ENCODE data around the gene CLDN9. TPM values are rescaled to one million over a fixed set of nuclear protein-coding genes. Genes with fewer than 3 reads are reported as not detected.

The CLDN9 gene
- polyA plus RNA-seq, 2 of the 4 experiments (the other 2 are of a cell fraction), result 0.03 to 0.06 TPM

GRCh38 chr16:2986623-2987188 lies 26.0 kb upstream of the CLDN9 start:
- FAIRE-seq (no peak), ATAC-seq (no peak), DNase-seq (ENCODE audit: low read depth in 1 of 2, low spot score in 1 of 2) (no peak)
- no peak for TF ChIP-seq CHD4 (IDR thresholded peaks at IDR 0.05; ENCODE audit: borderline replicate concordance)
- TF ChIP-seq HOXB5 (CRISPR knock-in tag; IDR thresholded peaks at IDR 0.05), result no peak
- no peak for TF ChIP-seq BHLHE40 (IDR thresholded peaks at IDR 0.05; ENCODE audit: low read depth, low read length)
- no peak for TF ChIP-seq CHD2 (IDR thresholded peaks at IDR 0.05; ENCODE audit: low read length, partially characterized antibody)
- no peak for TF ChIP-seq NR3C1 (IDR thresholded peaks at IDR 0.05)
- TF ChIP-seq ZSCAN20 (CRISPR knock-in tag; IDR thresholded peaks at IDR 0.05), result no peak
- no peak for TF ChIP-seq KDM5A (IDR thresholded peaks at IDR 0.05)
- no peak for TF ChIP-seq MAZ (IDR thresholded peaks at IDR 0.05; ENCODE audit: borderline replicate concordance, low read depth, low read length)
- TF ChIP-seq RAD21 (conservative IDR thresholded peaks at IDR 0.05 in 1 of 2, IDR thresholded peaks at IDR 0.05 in 1 of 2), result no peak
- no peak for TF ChIP-seq CBX8 (IDR thresholded peaks at IDR 0.05)
- TF ChIP-seq, protein P1, sequence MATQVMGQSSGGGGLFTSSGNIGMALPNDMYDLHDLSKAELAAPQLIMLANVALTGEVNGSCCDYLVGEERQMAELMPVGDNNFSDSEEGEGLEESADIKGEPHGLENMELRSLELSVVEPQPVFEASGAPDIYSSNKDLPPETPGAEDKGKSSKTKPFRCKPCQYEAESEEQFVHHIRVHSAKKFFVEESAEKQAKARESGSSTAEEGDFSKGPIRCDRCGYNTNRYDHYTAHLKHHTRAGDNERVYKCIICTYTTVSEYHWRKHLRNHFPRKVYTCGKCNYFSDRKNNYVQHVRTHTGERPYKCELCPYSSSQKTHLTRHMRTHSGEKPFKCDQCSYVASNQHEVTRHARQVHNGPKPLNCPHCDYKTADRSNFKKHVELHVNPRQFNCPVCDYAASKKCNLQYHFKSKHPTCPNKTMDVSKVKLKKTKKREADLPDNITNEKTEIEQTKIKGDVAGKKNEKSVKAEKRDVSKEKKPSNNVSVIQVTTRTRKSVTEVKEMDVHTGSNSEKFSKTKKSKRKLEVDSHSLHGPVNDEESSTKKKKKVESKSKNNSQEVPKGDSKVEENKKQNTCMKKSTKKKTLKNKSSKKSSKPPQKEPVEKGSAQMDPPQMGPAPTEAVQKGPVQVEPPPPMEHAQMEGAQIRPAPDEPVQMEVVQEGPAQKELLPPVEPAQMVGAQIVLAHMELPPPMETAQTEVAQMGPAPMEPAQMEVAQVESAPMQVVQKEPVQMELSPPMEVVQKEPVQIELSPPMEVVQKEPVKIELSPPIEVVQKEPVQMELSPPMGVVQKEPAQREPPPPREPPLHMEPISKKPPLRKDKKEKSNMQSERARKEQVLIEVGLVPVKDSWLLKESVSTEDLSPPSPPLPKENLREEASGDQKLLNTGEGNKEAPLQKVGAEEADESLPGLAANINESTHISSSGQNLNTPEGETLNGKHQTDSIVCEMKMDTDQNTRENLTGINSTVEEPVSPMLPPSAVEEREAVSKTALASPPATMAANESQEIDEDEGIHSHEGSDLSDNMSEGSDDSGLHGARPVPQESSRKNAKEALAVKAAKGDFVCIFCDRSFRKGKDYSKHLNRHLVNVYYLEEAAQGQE (IDR thresholded peaks at IDR 0.05), result no peak
- no peak for TF ChIP-seq ZFP36 (IDR thresholded peaks at IDR 0.05; ENCODE audit: borderline replicate concordance, partially characterized antibody)
- TF ChIP-seq HEYL (CRISPR knock-in tag; IDR thresholded peaks at IDR 0.05), result no peak
- no peak for TF ChIP-seq E2F6 (IDR thresholded peaks at IDR 0.05; ENCODE audit: borderline replicate concordance, low read depth)
- no peak for TF ChIP-seq RCOR1 (IDR thresholded peaks at IDR 0.05; ENCODE audit: low read depth, low read length)
- TF ChIP-seq TP53 (CRISPR knock-in tag; IDR thresholded peaks at IDR 0.05), result no peak
- no peak overlapping the region for H3K4me3 ChIP-seq
- no peak overlapping the region for H3K27ac ChIP-seq
- no peak overlapping the region for H3K4me2 ChIP-seq
- 79% methylated on average over 13 of the region's 17 CpGs for WGBS (ENCODE audit: missing lambda C conversion rate)
- POLR2A ChIA-PET, result no interaction called here
- H3K9me3 ChIP-seq, result no peaks in the 10 kb centered on the region
- peaks cover 6% of the 10 kb centered on the region; the same call in 2 of the 3 replicates for H3K4me1 ChIP-seq
- CTCF ChIA-PET, result interaction anchor here (1.1 to 2.3 kb wide), 3 partner anchors 14 to 60 kb away, joined by 3 to 10 read pairs (median 4); no protein-coding TSS in a partner anchor

DNA sequence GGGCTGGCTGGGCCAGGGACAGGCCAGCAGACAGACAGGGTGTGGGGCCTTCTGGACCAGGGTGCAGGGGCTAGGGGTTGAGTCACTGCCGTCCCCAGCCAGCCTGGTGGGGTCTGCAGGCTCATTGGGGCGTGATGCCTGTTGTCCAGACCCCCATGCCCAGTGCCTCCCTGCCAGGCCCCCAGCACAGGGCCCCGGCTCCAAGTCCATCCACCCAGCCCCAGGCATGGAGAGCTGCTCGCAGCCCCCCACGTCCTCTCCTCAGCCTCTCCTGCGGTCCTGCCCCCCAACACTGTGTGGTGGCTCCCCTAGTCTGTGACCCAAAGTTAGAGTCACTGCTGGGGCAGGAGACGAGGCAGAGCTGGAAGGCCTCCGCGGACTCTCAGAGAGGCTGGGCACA lies 25.4 kb upstream of the CLDN9 start:
- no peak for DNase-seq (ENCODE audit: low read depth in 1 of 2, low spot score in 1 of 2)
- no peak overlapping the region for H3K4me2 ChIP-seq
- no peak for FAIRE-seq
- H3K4me3 ChIP-seq, result no peak overlapping the region
- TF ChIP-seq HEYL (CRISPR knock-in tag; IDR thresholded peaks at IDR 0.05) (no peak), ELK1 (IDR thresholded peaks at IDR 0.05; ENCODE audit: low read depth, low read length) (no peak)
- POLR2A ChIA-PET, result no interaction called here
- WGBS (ENCODE audit: missing lambda C conversion rate), result 83% methylated on average over 5 of the region's 9 CpGs
- no peaks in the 10 kb centered on the region for H3K9me3 ChIP-seq
- CTCF ChIA-PET, result interaction anchor here (0.7 to 2.3 kb wide), 5 partner anchors 14 to 67 kb away, joined by 3 to 10 read pairs (median 3); no protein-coding TSS in a partner anchor
- peaks cover 6% of the 10 kb centered on the region; the same call in 2 of the 3 replicates for H3K4me1 ChIP-seq
- ATAC-seq, result no peak
- no peak overlapping the region for H3K27ac ChIP-seq

DNA sequence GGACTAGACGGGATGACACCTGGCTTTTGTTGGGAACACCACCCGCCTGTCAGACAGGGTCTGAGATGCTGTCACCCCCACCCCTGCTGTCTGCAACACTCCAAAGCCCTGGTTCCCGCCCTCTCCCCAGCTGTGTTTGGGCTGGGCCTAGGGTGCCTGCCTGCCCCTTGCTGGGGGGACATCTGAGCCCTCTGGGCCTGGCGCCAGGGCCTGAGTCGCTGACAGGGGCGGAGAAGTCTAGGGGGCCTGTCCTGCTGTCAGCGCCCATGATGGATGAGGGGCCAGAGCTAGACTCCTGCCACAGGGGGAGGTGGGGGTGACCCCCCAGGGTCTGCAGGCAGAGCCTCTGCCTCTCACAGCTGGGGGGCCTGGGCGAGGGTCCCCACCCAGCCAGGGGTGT lies 24.9 kb upstream of the CLDN9 start:
- no peak for TF ChIP-seq EHMT2 (IDR thresholded peaks at IDR 0.05; ENCODE audit: low read depth)
- TF ChIP-seq HOXB5 (CRISPR knock-in tag; IDR thresholded peaks at IDR 0.05), result peak; percentile 33; the same call in 1 of the 2 replicates
- no peak for TF ChIP-seq ATOH8 (CRISPR knock-in tag; IDR thresholded peaks at IDR 0.05; ENCODE audit: low read depth)
- TF ChIP-seq ZNF302 (CRISPR knock-in tag; IDR thresholded peaks at IDR 0.05), result no peak
- no peak for TF ChIP-seq NR3C1 (IDR thresholded peaks at IDR 0.05)
- 79% methylated on average over 2 of the region's 8 CpGs for WGBS (ENCODE audit: missing lambda C conversion rate)
- H3K4me2 ChIP-seq, result no peak overlapping the region
- no peak for FAIRE-seq
- CTCF ChIA-PET, result interaction anchor here (0.7 to 1.6 kb wide), 7 partner anchors 13 to 67 kb away, joined by 3 to 5 read pairs (median 3); no protein-coding TSS in a partner anchor
- H3K4me1 ChIP-seq, result peaks cover 6% of the 10 kb centered on the region; the same call in 2 of the 3 replicates
- no peaks in the 10 kb centered on the region for H3K9me3 ChIP-seq
- POLR2A ChIA-PET, result no interaction called here
- no peak for ATAC-seq
- H3K27ac ChIP-seq, result no peak overlapping the region
- DNase-seq (ENCODE audit: low read depth in 1 of 2, low spot score in 1 of 2), result no peak
- H3K4me3 ChIP-seq, result no peak overlapping the region

All from A549 (cell line).